Measurements from ENCODE around the gene ENOX2.

ENOX2 gene

GRCh38 chrX:130695931-130696330 lies 207.1 kb downstream of the ENOX2 start:
- no peak for ATAC-seq
- TF ChIP-seq TSHZ2 (CRISPR knock-in tag; IDR thresholded peaks at IDR 0.05) = no peak
- no peak for TF ChIP-seq CSRNP3 (CRISPR knock-in tag; IDR thresholded peaks at IDR 0.05)
- no peak for TF ChIP-seq CREB5 (CRISPR knock-in tag; IDR thresholded peaks at IDR 0.05; ENCODE audit: low read depth)
- TF ChIP-seq SNAI2 (CRISPR knock-in tag; IDR thresholded peaks at IDR 0.05) = no peak
- TF ChIP-seq PATZ1 (CRISPR knock-in tag; IDR thresholded peaks at IDR 0.05; ENCODE audit: borderline replicate concordance) = no peak
- no peak for TF ChIP-seq ZNF565 (CRISPR knock-in tag; conservative IDR thresholded peaks at IDR 0.05; ENCODE audit: low read depth)
- TF ChIP-seq TOX (CRISPR knock-in tag; IDR thresholded peaks at IDR 0.05; ENCODE audit: borderline replicate concordance) = no peak
- TF ChIP-seq PPARA (CRISPR knock-in tag; IDR thresholded peaks at IDR 0.05; ENCODE audit: borderline replicate concordance) = no peak
- TF ChIP-seq ZC3H10 (CRISPR knock-in tag; IDR thresholded peaks at IDR 0.05) = no peak
- TF ChIP-seq RARB (CRISPR knock-in tag; IDR thresholded peaks at IDR 0.05) = no peak
- TF ChIP-seq BACH2 (CRISPR knock-in tag; IDR thresholded peaks at IDR 0.05; ENCODE audit: borderline replicate concordance) = no peak
- no peak for TF ChIP-seq POU6F1 (CRISPR knock-in tag; IDR thresholded peaks at IDR 0.05; ENCODE audit: borderline replicate concordance, low read depth)
- TF ChIP-seq TCF4 (CRISPR knock-in tag; IDR thresholded peaks at IDR 0.05; ENCODE audit: borderline replicate concordance) = no peak
- TF ChIP-seq GLIS3 (CRISPR knock-in tag; IDR thresholded peaks at IDR 0.05) = no peak
- no peak for TF ChIP-seq ISL1 (CRISPR knock-in tag; IDR thresholded peaks at IDR 0.05)
- TF ChIP-seq ZFP3 (CRISPR knock-in tag; IDR thresholded peaks at IDR 0.05) = no peak

GRCh38 chrX:130694983-130695382 lies 208.0 kb downstream of the ENOX2 start:
- ATAC-seq = no peak
- no peak for TF ChIP-seq ZNF8 (CRISPR knock-in tag; IDR thresholded peaks at IDR 0.05)
- TF ChIP-seq ZFP30 (CRISPR knock-in tag; IDR thresholded peaks at IDR 0.05) = no peak
- TF ChIP-seq GLIS3 (CRISPR knock-in tag; IDR thresholded peaks at IDR 0.05) = no peak
- no peak for TF ChIP-seq TCF4 (CRISPR knock-in tag; IDR thresholded peaks at IDR 0.05; ENCODE audit: borderline replicate concordance)
- TF ChIP-seq ARNTL (CRISPR knock-in tag; IDR thresholded peaks at IDR 0.05; ENCODE audit: borderline replicate concordance, low read depth) = no peak
- TF ChIP-seq ZNF70 (CRISPR knock-in tag; IDR thresholded peaks at IDR 0.05) = no peak
- no peak for TF ChIP-seq OSR1 (CRISPR knock-in tag; IDR thresholded peaks at IDR 0.05)
- no peak for TF ChIP-seq PPARA (CRISPR knock-in tag; IDR thresholded peaks at IDR 0.05; ENCODE audit: borderline replicate concordance)
- no peak for TF ChIP-seq SNAI2 (CRISPR knock-in tag; IDR thresholded peaks at IDR 0.05)
- no peak for TF ChIP-seq ZC3H10 (CRISPR knock-in tag; IDR thresholded peaks at IDR 0.05)
- TF ChIP-seq CSDC2 (CRISPR knock-in tag; IDR thresholded peaks at IDR 0.05) = no peak
- no peak for TF ChIP-seq CSRNP3 (CRISPR knock-in tag; IDR thresholded peaks at IDR 0.05)
- no peak for TF ChIP-seq ZNF565 (CRISPR knock-in tag; conservative IDR thresholded peaks at IDR 0.05; ENCODE audit: low read depth)
- TF ChIP-seq ESRRG (CRISPR knock-in tag; IDR thresholded peaks at IDR 0.05) = no peak
- TF ChIP-seq RARB (CRISPR knock-in tag; IDR thresholded peaks at IDR 0.05) = no peak
- TF ChIP-seq CREB5 (CRISPR knock-in tag; IDR thresholded peaks at IDR 0.05; ENCODE audit: low read depth) = no peak
- TF ChIP-seq BACH2 (CRISPR knock-in tag; IDR thresholded peaks at IDR 0.05; ENCODE audit: borderline replicate concordance) = no peak
- TF ChIP-seq ZFP3 (CRISPR knock-in tag; IDR thresholded peaks at IDR 0.05) = no peak
- no peak for TF ChIP-seq TOX (CRISPR knock-in tag; IDR thresholded peaks at IDR 0.05; ENCODE audit: borderline replicate concordance)
- TF ChIP-seq TSHZ2 (CRISPR knock-in tag; IDR thresholded peaks at IDR 0.05) = no peak

Measured in SK-N-SH treated with all-trans-retinoic acid at 6 μM for 48 hours (cell line).